ENCODE results near the gene EXD3. TPM values are rescaled to one million over a fixed set of nuclear protein-coding genes. Genes with fewer than 3 reads are reported as not detected.

Gene EXD3
- polyA plus RNA-seq, 6 donors from 2014 or later, result 2.3 to 7.5 (median 4.5) TPM; not detected in 1

DNA sequence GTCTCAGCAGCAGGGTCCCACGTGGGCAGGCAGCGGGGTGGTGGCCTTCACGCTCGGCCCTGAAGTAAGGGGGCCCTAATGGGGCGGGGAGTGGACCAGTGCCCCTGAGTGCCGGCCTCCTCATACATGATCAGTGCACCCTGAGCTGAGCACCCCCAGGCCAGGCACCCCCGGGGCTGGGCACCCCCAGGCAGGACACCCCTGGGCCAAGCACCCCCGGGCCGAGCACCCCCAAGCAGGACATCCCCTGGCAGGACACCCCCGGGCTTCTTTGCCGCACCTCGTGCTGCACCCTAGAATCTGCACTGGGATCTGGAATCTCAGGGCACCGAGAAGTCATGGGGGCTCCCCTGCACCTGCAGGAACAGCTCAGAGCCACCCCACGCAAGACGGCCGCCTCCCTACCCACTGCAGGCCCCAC, 51.4 kb downstream of the EXD3 start:
- no peak overlapping the region for H3K27ac Mint-ChIP-seq
- no peaks in the 10 kb centered on the region for H3K36me3 Mint-ChIP-seq
- H3K4me1 Mint-ChIP-seq, result no peaks in the 10 kb centered on the region
- H3K27me3 Mint-ChIP-seq, result no peaks in the 10 kb centered on the region
- peaks cover 0 to 4% (median 0%) of the 10 kb centered on the region in 7 donors for H3K9me3 Mint-ChIP-seq
- H3K4me3 Mint-ChIP-seq, result no peak overlapping the region
- DNase-seq, result no peak
- ATAC-seq (ENCODE audit: low read depth in 2 of 2), result no peak

DNA sequence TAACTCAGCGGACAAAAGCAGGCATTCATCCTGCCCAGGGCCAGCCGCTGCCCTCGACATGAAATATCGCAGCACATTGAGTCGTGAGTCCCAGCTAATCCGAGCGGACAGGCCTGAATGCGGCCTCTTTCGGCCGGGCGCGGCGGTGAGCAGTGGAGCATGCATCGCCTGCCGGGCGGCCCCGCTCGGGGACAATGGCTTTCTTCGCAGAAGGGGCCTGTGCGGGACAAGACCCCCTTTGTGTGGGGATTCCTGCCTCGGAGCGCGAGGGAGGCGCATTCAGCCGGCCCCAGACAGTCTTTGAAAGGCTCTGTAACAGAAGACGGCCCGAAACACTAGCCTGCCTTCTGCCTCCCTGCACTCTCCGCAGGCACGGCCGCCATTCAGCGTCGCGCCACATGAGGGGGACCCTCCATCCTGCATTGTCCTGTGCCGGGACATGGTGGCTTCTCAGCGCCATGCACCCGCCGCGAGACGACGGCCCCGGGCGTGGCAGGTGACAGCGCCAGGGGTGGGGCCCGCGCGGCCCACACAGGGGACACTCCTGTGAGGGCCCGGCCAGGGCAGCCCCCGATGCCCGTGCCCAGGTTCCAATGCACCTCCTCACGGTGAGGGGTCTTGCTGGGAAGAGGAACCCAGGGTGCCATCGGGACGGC, 52.0 kb downstream of the EXD3 start:
- DNase-seq, result no peak
- Mint-ChIP-seq H3K4me3 (no peak overlapping the region), H3K4me1 (no peaks in the 10 kb centered on the region), H3K27ac (no peak overlapping the region), H3K9me3 (peaks cover 0 to 4% (median 0%) of the 10 kb centered on the region in 7 donors), H3K27me3 (no peaks in the 10 kb centered on the region), H3K36me3 (no peaks in the 10 kb centered on the region)
- ATAC-seq (ENCODE audit: low read depth in 2 of 2), result no peak

DNA sequence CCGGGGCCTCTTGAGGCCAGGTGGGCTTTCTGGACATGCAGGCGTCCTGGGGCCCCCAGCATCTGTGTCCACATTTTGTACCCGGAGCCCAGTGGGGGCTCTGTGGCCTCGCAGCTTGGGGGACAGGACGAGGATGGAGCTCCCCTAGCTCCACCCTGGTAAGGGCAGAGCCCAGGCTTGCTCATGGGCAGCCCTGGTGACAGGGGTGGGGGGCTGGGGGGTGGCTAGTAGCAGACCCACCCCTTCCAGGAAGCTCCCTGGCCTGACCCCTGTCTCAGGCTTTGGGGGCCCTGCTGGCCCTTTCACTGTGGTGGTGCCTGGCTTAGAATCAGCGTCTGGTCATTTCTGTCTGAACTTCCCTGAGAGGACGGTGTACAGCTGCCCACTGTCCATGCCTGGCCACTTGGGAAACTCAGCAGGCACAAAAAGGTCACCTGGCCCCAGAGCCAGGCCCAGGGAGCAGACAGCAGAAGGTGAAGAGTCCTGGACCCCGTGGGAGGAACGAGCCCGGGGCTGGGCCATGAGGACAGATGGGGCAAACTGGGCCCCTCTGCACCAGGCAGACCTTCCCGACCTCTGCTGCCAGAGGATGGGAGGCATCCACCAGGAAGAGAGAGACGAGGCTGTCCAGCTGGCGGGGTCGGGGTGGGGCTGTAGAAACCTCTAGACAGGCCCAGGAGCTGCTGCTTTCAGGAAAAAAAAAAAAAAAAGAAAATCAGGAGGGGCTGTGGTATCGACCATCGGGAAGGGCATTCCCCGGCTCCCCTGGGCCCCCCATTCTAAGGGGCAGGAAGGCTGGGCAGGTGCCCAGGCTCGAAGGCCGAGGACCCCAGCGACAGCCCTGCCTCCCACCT, 52.8 kb downstream of the EXD3 start:
- no peak overlapping the region for H3K27ac Mint-ChIP-seq
- no peak overlapping the region for H3K4me3 Mint-ChIP-seq
- no peaks in the 10 kb centered on the region for H3K36me3 Mint-ChIP-seq
- H3K9me3 Mint-ChIP-seq, result peaks cover 0 to 2% (median 0%) of the 10 kb centered on the region in 7 donors
- no peak for DNase-seq
- ATAC-seq (ENCODE audit: low read depth in 2 of 2), result no peak
- H3K27me3 Mint-ChIP-seq, result no peaks in the 10 kb centered on the region
- peaks cover 0 to 3% (median 0%) of the 10 kb centered on the region in 3 donors for H3K4me1 Mint-ChIP-seq

DNA sequence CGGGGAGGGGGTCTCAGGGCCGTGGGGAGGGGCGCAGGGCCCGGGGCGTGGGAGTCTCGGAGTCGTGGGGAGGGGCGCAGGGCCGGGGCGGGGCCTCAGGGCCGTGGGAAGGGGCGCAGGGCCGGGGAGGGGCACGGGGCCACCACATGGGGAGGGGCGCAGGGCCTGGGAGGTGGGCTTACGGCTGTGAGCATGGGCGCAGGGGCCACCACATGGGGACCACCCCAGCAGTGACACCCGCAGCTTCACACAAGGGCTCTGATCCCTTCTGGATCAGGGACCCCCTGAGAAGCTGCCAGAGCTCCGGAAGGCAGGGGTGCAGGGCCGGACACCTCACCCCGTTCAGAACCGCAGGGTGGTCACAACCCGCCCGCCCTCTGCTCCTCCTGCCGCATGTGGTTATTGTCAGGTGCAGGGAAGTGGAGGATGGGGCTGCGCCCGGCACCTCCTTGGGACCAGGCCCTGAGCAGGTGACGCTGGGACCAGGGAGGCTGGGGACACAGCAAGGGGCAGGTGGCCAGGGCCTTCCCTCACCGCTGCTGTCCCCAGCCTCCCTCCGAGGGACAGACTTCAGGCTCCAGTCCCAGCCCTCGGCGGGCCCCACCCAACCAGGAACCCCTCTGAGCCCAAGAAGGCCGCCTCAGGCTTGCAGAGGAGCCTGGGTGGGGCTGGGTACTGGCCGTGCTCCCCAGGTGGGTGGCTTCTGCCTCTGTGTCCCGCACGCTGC, 53.7 kb downstream of the EXD3 start:
- peaks cover 0 to 3% (median 0%) of the 10 kb centered on the region in 3 donors for H3K4me1 Mint-ChIP-seq
- H3K27ac Mint-ChIP-seq, result no peak overlapping the region
- ATAC-seq (ENCODE audit: low read depth in 2 of 2) (no peak), DNase-seq (no peak)
- H3K27me3 Mint-ChIP-seq, result no peaks in the 10 kb centered on the region
- H3K4me3 Mint-ChIP-seq, result no peak overlapping the region
- no peaks in the 10 kb centered on the region for H3K36me3 Mint-ChIP-seq
- peaks cover 0 to 2% (median 0%) of the 10 kb centered on the region in 7 donors for H3K9me3 Mint-ChIP-seq

DNA sequence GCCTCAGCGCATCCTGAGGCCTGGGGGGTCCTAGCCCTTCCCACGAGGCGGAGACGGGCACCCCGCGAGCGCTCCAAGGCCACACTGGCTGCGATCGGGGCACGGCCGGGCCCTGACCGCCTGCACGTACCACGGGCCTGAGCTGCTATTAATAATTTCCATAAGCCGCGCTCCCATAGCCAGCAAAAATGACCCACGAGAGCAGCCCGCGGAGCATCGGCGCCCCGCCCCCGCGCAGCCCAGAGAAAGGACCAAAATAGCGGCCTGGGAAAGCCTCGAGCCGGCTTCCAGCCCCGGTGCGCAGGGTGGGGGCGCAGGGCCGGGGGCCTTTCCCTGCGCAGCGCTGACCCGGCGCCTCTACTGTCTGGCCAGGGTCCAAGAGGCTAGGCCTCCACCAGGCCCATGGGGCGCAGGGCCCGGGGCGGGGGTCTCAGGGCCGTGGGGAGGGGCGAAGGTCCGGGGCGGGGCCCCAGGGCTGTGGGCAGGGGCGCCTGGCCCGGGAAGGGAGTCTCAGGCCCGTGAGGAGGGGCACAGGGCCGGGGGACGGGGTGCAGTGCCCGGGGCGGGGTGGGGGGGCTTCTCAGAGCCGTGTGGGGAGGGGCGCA, 54.4 kb downstream of the EXD3 start:
- no peak overlapping the region for H3K27ac Mint-ChIP-seq

DNA sequence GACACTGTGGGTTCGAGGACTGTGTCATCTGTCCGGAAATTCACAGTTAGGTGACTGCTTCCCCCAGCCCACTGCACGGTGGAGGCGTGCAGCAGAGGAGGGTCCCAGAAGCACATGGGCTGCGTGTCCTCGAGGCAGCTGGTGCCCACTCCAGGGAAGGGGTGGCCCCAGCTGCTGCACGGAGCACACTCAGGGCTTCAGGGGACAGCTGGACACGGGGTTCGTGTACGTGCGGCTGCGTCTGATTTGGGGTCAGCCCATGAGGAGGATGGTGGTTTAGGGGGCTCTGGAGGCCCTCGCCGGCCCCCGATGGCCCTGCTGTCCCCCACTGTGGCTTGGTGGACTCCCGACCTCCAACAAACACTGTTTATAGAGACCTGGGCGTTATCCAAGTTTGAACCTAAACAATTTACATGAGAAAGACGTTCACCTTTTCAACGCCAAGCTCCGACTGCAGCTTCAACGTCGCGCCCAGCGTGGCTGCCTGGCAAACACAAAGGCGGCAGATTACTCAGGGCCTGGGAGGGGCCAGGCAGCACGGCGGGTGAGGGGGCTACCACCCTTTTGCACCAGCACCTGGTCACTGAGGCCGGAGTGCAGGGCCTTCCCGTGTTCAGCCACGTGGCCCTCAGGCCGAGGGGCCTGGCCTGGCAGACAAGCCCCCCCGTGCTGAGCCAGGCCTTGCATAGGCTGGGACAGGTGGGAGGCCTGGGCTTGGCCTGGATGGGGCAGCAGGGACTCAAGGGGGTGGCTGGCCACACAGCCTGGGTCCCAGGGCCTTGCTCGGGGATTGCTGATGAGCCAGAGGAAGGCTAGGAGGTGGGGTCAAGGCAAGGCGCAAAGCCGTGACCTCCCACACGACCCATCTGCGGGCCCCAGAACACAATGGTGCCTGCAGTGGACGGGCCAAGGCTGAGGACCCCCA, 55.2 kb downstream of the EXD3 start:
- no peak overlapping the region for H3K27ac Mint-ChIP-seq

More for the DNA sequence above, 54.4 kb downstream of the EXD3 start:
- Mint-ChIP-seq H3K4me1 (peaks cover 0 to 3% (median 0%) of the 10 kb centered on the region in 3 donors), H3K4me3 (no peak overlapping the region), H3K27me3 (no peaks in the 10 kb centered on the region), H3K9me3 (peaks cover 0 to 6% (median 0%) of the 10 kb centered on the region in 7 donors), H3K36me3 (no peaks in the 10 kb centered on the region)
- no peak for ATAC-seq (ENCODE audit: low read depth in 2 of 2)
- DNase-seq, result no peak

DNA sequence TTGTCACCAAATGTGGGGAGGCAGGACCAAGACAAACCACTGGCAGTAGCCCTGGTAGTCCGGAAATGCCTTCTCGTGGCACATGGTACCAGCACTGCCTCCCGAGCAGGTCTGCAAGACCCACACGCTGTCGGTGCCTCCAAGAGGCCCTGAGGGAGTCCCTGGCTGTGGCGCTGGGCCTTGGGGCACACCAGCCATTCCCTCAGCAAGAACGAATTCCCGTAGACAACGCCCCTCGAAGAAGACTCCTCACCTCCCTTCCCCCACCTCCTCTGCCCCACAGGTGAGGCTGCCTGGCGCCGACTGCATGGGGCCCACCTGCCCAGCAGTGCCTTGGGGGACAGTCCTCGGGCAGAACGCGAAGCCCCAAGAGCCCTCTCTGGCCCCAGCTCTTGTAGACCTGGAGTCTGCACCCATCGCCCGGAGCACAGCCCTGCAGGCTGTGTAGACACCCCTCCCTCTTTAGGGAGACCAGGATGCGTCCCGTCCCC, 56.0 kb downstream of the EXD3 start:
- ATAC-seq (ENCODE audit: low read depth in 2 of 2) (no peak), DNase-seq (no peak)
- no peaks in the 10 kb centered on the region for H3K27me3 Mint-ChIP-seq
- peaks cover 0 to 3% (median 3%) of the 10 kb centered on the region in 3 donors for H3K4me1 Mint-ChIP-seq
- no peaks in the 10 kb centered on the region for H3K36me3 Mint-ChIP-seq
- H3K4me3 Mint-ChIP-seq, result no peak overlapping the region
- H3K27ac Mint-ChIP-seq, result no peak overlapping the region
- peaks cover 0 to 6% (median 0%) of the 10 kb centered on the region in 7 donors for H3K9me3 Mint-ChIP-seq

More for the DNA sequence above, 55.2 kb downstream of the EXD3 start:
- Mint-ChIP-seq H3K9me3 (peaks cover 0 to 6% (median 0%) of the 10 kb centered on the region in 7 donors), H3K36me3 (no peaks in the 10 kb centered on the region), H3K4me1 (peaks cover 0 to 3% (median 0%) of the 10 kb centered on the region in 3 donors), H3K27me3 (no peaks in the 10 kb centered on the region), H3K4me3 (no peak overlapping the region)
- ATAC-seq (ENCODE audit: low read depth in 2 of 2) (no peak), DNase-seq (no peak)

DNA sequence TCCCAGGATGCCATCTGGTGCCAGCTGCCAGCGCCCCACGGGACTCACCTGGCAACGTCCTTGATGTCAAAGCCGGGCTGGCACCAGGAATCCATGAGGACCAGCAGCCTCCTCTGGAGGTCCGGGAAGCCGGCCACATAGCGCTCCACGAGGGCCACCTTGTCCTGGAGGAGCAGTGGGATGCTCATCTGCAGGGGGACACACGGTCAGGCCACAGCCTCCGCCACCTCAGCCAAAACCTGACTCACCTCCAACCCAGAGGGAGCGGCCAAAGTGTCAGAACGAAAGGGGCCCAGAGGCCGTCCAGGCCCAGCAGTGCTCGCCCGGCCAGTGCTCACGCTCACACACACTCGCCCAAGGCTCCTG, 56.5 kb downstream of the EXD3 start:
- Mint-ChIP-seq H3K27ac (no peak overlapping the region), H3K36me3 (no peaks in the 10 kb centered on the region), H3K4me3 (no peak overlapping the region), H3K4me1 (peaks cover 0 to 3% (median 3%) of the 10 kb centered on the region in 3 donors), H3K27me3 (no peaks in the 10 kb centered on the region), H3K9me3 (peaks cover 0 to 6% (median 0%) of the 10 kb centered on the region in 7 donors)
- ATAC-seq (ENCODE audit: low read depth in 2 of 2), result no peak
- no peak for DNase-seq

DNA sequence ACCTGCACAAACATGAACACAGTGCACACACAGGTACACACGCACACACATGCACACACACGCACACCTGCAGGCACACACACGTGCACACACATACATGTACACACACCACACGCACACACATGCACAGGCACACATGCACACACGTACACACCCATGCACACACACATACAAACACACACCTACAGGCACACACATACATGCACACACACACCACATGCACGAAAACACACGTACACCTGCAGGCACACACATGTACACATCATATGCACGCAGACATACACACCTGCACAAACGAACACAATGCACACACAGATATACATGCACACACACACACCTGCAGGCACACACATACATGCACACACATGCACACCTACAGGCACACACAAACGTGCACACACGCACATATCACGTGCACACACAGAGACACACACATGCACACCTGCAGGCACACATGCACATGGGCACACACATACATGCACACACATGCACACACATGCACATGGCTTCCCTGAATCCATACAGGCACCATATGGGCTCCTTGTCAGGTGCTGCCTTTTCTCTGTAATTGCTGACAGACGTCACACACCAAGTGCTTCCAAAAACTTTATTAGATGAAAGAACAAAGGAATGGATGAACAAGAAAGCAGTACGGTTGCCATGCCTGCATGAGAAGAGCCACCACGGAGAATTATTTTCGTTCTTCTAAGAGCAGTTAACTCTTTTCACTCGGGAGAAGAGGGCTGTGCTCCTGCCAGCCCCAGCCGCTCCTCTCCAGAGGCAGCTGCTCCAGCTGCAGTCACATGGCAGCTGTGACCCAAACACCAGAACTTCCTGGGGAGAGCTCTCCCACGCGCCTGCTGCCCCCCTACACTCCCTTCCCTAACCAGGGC, 57.2 kb downstream of the EXD3 start:
- Mint-ChIP-seq H3K27ac (peak overlapping the region in 1 of 6 donors; percentile 85), H3K36me3 (no peaks in the 10 kb centered on the region), H3K27me3 (no peaks in the 10 kb centered on the region), H3K9me3 (peaks cover 0 to 6% (median 0%) of the 10 kb centered on the region in 7 donors), H3K4me1 (peaks cover 0 to 3% (median 3%) of the 10 kb centered on the region in 3 donors), H3K4me3 (peak overlapping the region in 1 of 8 donors; percentile 72)
- ATAC-seq (ENCODE audit: low read depth in 2 of 2), result no peak
- DNase-seq, result no peak

DNA sequence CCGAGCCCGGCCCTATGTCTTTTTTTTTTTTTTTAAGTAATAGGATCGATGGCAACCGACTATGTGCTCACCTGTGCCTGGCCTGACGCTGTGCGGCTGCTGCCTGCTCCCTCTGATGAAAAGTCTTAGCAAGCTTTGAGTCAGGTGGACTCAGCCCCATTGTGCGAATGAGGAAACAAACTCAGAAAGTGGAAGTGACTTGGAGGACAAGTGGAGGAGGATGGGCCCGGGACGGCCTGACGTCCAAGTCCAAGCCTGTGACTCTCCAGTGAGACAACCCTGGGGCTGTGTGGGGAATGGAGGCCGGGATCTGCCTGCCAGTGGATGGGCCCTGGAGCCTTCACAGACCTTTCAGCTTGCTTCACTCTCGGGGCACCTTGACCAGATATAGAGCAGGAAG, 57.9 kb downstream of the EXD3 start:
- Mint-ChIP-seq H3K36me3 (no peaks in the 10 kb centered on the region), H3K4me1 (peaks cover 0 to 3% (median 3%) of the 10 kb centered on the region in 3 donors), H3K4me3 (peak overlapping the region in 1 of 8 donors; percentile 51), H3K9me3 (peaks cover 0 to 6% (median 0%) of the 10 kb centered on the region in 7 donors), H3K27ac (peak overlapping the region in 1 of 6 donors; percentile 85), H3K27me3 (no peaks in the 10 kb centered on the region)
- ATAC-seq (ENCODE audit: low read depth in 2 of 2) (no peak), DNase-seq (no peak)

DNA sequence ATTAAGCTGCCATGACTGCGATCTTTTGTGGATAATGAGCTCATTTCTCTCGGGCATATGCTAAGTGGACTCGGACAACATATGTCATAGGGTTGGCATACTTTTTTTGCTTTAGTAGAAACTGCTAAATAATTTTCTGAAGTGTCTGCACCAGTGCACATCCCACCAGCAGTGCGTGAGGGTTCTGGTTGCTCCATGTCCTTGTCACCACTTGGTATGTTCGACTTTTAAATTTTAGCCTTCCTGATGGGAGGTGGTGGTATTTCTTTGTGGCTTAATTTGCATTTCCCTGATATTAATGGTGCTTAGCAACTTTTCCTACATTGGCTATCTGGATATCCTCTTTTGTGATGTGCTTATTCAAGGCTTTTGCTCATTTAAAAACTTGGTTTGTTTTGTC, 63.1 kb downstream of the EXD3 start:
- peaks cover 7 to 16% (median 12%) of the 10 kb centered on the region in 7 donors for H3K9me3 Mint-ChIP-seq
- peaks cover 0 to 3% (median 0%) of the 10 kb centered on the region in 3 donors for H3K4me1 Mint-ChIP-seq
- ATAC-seq (ENCODE audit: low read depth in 2 of 2) (no peak), DNase-seq (no peak)
- no peaks in the 10 kb centered on the region for H3K27me3 Mint-ChIP-seq
- no peak overlapping the region for H3K4me3 Mint-ChIP-seq
- H3K36me3 Mint-ChIP-seq, result peaks cover 0 to 18% of the 10 kb centered on the region in 2 donors
- H3K27ac Mint-ChIP-seq, result no peak overlapping the region
